HepG2 (cell line): Measurements from ENCODE around the gene SCARB2. TPM values are rescaled to one million over a fixed set of nuclear protein-coding genes. Genes with fewer than 3 reads are reported as not detected.

Experiments
- BHLHE40 ChIP-seq: IDR thresholded peaks from 2 replicates; pipeline ENCODE4 v1.6.1; 2011; ENCODE audit warnings: low read length, improper control_type of control experiment
- FOXA3 ChIP-seq: IDR thresholded peaks from 2 replicates; pipeline ENCODE4 v1.6.1; 2016; ENCODE audit warnings: missing genetic modification reagents, missing compliant biosample characterization
- FOXK1 ChIP-seq: sonication (generic); formaldehyde crosslinking; IDR thresholded peaks from 2 replicates; pipeline ENCODE4 v1.4.0; 2020; ENCODE audit warnings: low read depth, missing genetic modification reagents, borderline replicate concordance
- LBX2 ChIP-seq: sonication (generic); formaldehyde crosslinking; IDR thresholded peaks from 2 replicates; pipeline ENCODE4 v1.5.0; 2020; ENCODE audit warnings: missing genetic modification reagents, mild to moderate bottlenecking, borderline replicate concordance
- NBN ChIP-seq: fragments of 450-650 bp; conservative IDR thresholded peaks from 2 replicates; pipeline ENCODE4 v1.6.1; 2017
- NR3C1 ChIP-seq: sonication (generic); formaldehyde crosslinking; IDR thresholded peaks from 2 replicates; pipeline ENCODE4 v1.4.0; 2020; ENCODE audit warnings: missing genetic modification reagents
- REPIN1 ChIP-seq: sonication (generic); formaldehyde crosslinking; IDR thresholded peaks from 2 replicates; pipeline ENCODE4 v1.8.0; 2022; ENCODE audit warnings: missing genetic modification reagents, low read depth, mild to moderate bottlenecking, borderline replicate concordance
- ZBTB40 ChIP-seq, 2 experiments: fragments of 450-650 bp in 1 of 2; sonication (generic) in 1 of 2; formaldehyde crosslinking in 1 of 2; IDR thresholded peaks; 2 replicates each; pipeline versions ENCODE4 v1.6.1 to v1.8.0; 2016 to 2022; ENCODE audit warnings: antibody characterized with exemption in 1 of 2, mild to moderate bottlenecking in 1 of 2, missing genetic modification reagents in 1 of 2
- ZKSCAN1 ChIP-seq: fragments of 150-350 bp; IDR thresholded peaks from 2 replicates; pipeline ENCODE4 v1.6.1; 2014; ENCODE audit warnings: low read length
- ZNF101 ChIP-seq: sonication (generic); formaldehyde crosslinking; IDR thresholded peaks from 2 replicates; pipeline ENCODE4 v1.4.0; 2020; ENCODE audit warnings: mild to moderate bottlenecking, low read depth, missing genetic modification reagents, borderline replicate concordance
- ZNF225 ChIP-seq: sonication (generic); formaldehyde crosslinking; IDR thresholded peaks from 2 replicates; pipeline ENCODE4 v1.4.0; 2020; ENCODE audit warnings: mild to moderate bottlenecking, missing genetic modification reagents
- ZNF878 ChIP-seq: sonication (generic); formaldehyde crosslinking; IDR thresholded peaks from 2 replicates; pipeline ENCODE4 v1.8.1; 2023; ENCODE audit warnings: mild to moderate bottlenecking, missing genetic modification reagents, moderate library complexity
- ZSCAN20 ChIP-seq: sonication (generic); formaldehyde crosslinking; IDR thresholded peaks from 2 replicates; pipeline ENCODE4 v1.4.0; 2020; ENCODE audit warnings: missing genetic modification reagents, mild to moderate bottlenecking, borderline replicate concordance
- polyA plus RNA-seq, 8 experiments: library from polyadenylated mRNA; depleted of rRNA in 3 of 8; stranded (reverse) in 7 of 8; unstranded in 1 of 8; fragments of >200 nt; fragmentation: Illumina TruSeq in 4 of 8; extraction: Trizol in 4 of 8; gene quantifications; 2 replicates each; pipeline versions ENCODE4 v1.2.1 to v1.2.3, GENCODE V29; 2011 to 2016; ENCODE audit warnings: low read depth in 4 of 8, missing spikeins in 1 of 8, mixed read lengths in 1 of 8; ENCODE audit not compliant: insufficient read depth in 1 of 8
- total RNA-seq, 5 experiments: library from RNA; depleted of rRNA; stranded (reverse); fragments of >200 nt; fragmentation: Illumina TruSeq; extraction: Trizol; gene quantifications; 2 replicates each; pipeline ENCODE4 v1.2.3, GENCODE V29; 2016; ENCODE audit warnings: low read depth in 1 of 5
- TF ChIP-seq, protein P1 (sequence below): sonication (generic); formaldehyde crosslinking; IDR thresholded peaks from 2 replicates; pipeline ENCODE4 v1.4.0; 2020; ENCODE audit warnings: mild to moderate bottlenecking, missing genetic modification reagents, borderline replicate concordance
- TF ChIP-seq, protein P2 (sequence below): sonication (generic); formaldehyde crosslinking; IDR thresholded peaks from 2 replicates; pipeline ENCODE4 v1.5.0; 2020; ENCODE audit warnings: mild to moderate bottlenecking, missing genetic modification reagents, moderate library complexity

Gene SCARB2
- total and polyA plus RNA-seq, 2 of the 13 experiments (the other 11 are each of a cell fraction or from before 2014, with no cell fraction given), result 40.6 to 43.4 TPM

DNA sequence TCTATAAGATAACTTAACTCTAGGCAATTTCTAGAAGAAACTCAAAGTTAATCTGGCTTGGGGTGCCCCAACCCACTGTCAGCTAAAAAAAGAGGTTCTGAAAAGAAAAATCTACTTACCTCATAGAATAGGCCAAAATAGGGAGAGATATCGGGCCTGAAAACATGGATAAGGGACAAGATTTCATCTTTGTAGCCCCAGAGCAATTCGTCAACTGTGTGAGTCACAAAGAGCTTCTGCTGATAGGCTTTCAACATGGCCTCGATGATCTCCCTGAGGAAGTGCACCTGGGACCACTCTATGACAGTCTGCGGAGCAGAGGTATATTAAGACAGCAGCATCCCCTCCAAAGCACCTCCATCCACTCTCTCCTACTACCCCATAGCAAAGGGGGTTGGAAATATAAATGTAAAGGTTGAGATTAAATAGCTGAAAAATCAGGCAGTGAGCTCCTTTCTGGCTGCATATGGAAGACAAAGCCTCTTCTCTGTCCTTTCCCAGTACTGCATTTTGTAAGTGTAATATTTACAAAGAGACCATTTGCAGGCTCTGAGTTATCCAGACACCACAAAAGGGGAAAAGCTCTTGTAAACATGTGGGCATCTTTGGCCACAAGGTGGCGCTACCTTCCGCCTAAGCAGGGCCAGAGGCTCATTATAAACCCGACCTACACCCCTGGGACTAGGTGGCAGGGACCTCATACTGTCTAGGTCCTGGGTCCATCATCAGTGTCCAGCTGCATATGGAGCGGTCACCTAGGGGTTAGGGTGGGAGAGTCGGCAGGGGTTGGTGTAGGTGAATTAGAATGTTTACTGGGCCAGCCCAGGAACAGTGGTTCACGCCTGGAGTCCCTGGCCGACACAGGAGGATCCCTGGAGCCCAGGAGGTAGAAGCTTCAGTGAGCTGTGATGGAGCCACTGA lies 34.0 kb downstream of the SCARB2 start (continued):
- TF ChIP-seq, protein P1, sequence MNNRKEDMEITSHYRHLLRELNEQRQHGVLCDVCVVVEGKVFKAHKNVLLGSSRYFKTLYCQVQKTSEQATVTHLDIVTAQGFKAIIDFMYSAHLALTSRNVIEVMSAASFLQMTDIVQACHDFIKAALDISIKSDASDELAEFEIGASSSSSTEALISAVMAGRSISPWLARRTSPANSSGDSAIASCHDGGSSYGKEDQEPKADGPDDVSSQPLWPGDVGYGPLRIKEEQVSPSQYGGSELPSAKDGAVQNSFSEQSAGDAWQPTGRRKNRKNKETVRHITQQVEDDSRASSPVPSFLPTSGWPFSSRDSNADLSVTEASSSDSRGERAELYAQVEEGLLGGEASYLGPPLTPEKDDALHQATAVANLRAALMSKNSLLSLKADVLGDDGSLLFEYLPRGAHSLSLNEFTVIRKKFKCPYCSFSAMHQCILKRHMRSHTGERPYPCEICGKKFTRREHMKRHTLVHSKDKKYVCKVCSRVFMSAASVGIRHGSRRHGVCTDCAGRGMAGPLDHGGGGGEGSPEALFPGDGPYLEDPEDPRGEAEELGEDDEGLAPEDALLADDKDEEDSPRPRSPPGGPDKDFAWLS (CRISPR knock-in tag), result no peak
- TF ChIP-seq ZSCAN20 (CRISPR knock-in tag) (no peak), LBX2 (no peak), ZNF878 (no peak), REPIN1 (CRISPR knock-in tag) (0 out of 2 replicates have a peak, but pooled peaks have one; percentile 29), ZNF101 (CRISPR knock-in tag) (no peak), BHLHE40 (no peak), ZNF225 (no peak), NBN (no peak), NR3C1 (CRISPR knock-in tag) (no peak), FOXK1 (CRISPR knock-in tag) (peak; percentile 47; the same call in 1 of the 2 replicates), ZKSCAN1 (no peak), FOXA3 (CRISPR knock-in tag) (peak; percentile 90), ZBTB40 (IDR thresholded peaks at IDR 0.05) (no peak), ZBTB40 (CRISPR knock-in tag; IDR thresholded peaks at IDR 0.05) (no peak)
- TF ChIP-seq, protein P2, sequence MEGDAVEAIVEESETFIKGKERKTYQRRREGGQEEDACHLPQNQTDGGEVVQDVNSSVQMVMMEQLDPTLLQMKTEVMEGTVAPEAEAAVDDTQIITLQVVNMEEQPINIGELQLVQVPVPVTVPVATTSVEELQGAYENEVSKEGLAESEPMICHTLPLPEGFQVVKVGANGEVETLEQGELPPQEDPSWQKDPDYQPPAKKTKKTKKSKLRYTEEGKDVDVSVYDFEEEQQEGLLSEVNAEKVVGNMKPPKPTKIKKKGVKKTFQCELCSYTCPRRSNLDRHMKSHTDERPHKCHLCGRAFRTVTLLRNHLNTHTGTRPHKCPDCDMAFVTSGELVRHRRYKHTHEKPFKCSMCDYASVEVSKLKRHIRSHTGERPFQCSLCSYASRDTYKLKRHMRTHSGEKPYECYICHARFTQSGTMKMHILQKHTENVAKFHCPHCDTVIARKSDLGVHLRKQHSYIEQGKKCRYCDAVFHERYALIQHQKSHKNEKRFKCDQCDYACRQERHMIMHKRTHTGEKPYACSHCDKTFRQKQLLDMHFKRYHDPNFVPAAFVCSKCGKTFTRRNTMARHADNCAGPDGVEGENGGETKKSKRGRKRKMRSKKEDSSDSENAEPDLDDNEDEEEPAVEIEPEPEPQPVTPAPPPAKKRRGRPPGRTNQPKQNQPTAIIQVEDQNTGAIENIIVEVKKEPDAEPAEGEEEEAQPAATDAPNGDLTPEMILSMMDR, result peak; percentile 91
